ENCODE measurements around the gene IRF2BPL.

Gene IRF2BPL

DNA sequence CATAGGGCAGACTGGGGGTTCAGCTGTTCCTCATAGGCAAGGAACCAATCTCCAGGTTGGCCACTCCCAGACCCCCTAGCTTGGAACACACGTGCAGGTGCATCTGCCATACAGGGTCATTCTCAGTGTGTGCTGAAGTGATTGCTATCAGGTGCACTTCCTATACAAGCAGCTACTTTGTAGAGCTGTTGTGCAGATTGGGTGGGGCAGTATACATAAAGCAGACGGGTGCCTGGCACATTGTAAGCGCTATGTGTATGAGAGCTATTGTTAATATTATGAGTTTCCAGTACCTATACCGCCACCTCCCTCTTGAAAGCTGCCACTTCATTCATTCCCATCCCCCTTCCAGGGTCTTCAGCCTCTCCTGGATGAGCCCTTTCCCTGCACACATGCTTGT, 17.3 kb downstream of the IRF2BPL start:
- DNase-seq, result no peak

DNA sequence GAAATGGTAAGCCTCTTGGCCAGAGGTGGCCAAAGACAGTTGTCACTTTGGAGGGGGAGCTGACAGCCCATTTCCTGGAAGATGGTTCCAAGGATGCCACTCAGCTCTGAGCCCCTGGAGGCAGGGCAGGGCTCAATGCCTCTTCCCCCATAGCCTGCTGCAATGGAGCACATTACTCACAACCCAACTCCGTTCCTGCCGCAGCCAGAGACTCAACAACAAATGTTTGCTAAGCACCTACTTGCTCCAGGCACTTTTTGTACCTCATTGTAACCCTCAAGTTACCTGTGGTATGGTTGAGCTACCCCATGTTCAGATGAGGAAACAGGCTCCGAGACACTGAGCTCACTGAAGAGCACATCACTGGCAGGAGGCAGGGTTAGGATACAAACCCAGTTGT, 19.5 kb downstream of the IRF2BPL start:
- DNase-seq, result no peak

DNA sequence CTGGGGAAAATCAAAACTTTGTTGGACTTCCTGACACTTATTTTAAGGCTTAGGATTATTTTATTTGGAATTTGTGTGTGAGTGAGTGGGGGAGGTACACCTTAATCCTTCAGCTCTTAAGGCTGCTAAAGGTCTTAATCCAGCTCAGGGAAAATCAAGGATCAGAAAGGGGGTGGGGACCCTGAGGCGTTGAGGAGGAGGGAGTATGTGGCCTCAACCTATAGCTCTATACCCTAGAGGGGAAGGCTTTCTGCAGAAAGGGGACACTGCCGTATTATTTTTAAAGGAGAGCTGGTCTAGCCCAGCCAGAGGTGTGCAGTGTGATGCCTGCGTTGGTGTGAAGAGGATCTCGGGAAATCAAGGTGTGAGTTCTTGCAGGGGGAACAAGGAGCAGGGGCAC, 20.0 kb downstream of the IRF2BPL start:
- DNase-seq, result no peak

DNA sequence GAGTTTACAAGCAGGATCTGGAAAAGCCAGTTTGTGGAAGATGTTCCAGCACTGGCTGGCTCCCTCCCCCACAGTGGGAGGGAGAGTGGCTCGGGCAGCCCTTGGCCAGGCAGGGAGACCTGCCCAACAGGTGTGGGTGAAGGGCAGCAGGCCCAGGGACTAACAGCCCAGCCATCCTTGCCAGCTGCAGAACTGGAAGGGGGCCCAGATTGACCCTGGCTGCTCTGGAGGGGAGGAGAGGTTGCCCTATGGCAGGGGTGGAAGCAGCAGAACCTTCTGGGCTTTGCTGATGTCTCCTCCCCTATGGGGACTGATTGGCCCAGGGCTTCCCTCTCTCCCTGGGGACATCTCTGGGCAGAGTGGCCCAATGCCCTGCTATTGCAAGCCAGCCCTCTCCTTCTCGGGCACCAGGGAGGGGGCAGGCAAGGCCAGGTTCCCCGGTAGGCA, 20.5 kb downstream of the IRF2BPL start:
- no peak for DNase-seq

DNA sequence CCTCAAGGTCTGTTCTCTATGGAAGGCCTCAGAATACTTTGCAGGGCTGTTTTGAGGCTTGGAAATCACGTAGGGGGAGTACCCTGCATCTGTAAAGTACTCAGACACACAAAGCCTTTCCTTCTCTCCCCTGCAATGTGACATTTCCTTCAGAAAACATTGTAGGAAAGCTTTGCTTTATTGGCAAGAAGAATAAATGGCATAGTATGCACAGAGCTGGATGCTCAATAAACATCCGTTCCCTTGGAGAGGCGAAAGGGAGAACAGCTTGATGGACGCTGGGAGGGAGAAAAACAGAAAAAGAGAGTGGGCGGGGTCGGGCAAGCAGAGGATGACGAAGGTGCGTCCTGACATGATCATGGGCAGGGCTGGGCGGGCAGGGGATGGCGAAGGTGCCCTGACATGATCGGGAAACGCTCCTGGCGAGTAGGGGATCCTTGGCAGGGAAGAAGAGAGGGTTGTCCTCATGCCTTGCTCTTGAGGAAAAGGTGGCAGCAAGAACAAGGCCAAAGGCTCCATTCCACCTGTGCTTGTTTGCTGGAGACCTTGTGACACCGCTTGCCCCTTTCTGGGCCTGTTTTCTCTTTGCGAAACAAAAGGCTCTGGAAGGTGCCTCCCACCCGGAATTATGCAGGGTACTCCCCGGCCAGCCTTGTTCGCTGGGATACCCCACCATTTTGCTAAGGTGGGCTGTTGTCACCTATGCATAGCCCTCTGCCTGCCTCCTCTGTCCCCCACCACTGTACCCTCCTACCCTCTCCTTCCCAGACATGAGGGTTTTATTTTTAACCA, 21.1 kb downstream of the IRF2BPL start:
- no peak for DNase-seq

DNA sequence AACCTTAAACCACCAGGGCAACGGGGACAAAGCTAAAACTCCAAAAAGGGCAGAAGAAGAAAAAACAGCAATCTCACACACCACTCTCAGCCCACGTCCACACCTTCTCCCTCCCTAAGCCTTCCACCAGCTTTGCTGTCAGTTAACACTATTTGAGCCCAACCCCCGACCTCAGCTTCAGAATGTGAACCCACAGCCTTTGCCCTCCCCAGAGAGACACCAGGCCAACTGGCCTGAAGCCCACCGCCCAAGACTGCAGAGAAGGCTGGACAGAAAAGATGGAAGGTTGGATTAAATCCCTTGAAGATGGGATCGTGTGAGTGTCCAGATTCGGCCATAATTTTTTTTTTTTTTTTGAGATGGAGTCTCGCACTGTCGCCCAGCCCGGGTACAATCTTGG, 22.4 kb downstream of the IRF2BPL start:
- peak in 2 of 14 donors; percentile 13 to 22 for DNase-seq

DNA sequence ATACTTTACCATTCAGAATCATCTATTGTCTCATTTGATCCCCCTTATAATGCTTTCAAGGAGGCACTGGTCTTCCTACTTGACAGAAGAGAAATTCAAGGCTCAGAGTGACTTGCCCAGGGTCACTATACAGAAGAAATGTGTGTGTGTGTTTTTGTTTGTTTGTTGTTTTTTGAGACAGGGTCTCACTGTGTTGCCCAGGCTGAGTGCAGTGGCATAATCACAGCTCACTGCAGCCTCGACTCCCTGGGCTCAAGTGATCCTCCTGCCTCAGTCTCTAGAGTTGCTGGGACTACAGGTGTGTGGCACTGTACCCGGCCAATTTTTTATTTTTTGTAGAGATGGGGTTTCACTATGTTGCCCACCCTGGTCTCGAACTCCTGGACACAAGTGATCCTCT, 22.9 kb downstream of the IRF2BPL start:
- DNase-seq, result no peak

DNA sequence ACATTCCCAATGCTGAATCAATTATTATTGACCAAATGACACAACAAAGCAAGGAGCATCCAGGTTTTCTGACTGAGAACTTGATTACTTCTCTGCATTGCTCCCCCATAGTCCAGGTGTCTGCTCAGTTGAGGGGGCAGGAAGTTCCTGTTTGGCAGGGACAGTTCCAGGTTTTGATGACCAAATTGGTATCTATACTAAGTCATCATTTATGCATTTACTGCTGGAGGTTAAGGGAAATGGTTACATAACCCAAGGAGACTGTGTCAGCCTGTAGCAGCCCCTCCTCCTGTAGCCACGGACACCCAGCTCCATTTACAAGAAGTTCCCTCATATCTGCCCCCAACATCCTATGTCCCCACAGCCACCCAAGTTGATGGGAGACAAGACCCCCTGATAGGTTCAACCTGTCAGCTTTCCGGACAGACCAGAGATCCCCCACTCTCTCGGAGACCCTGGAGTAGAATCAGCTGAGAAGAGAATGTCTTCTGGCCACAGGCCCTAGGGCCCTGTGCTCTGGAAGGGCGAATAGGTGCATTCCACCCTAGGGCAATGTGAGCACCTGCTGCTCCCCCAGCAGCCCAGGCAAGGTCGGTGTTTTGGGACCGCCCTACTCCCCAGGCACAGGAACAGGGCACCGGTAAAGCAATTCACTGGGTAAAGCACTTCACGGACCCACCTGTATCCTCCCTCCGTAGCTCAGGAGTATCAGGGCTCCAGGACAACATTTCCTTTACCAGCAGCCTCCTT, 23.6 kb downstream of the IRF2BPL start:
- DNase-seq, result no peak

DNA sequence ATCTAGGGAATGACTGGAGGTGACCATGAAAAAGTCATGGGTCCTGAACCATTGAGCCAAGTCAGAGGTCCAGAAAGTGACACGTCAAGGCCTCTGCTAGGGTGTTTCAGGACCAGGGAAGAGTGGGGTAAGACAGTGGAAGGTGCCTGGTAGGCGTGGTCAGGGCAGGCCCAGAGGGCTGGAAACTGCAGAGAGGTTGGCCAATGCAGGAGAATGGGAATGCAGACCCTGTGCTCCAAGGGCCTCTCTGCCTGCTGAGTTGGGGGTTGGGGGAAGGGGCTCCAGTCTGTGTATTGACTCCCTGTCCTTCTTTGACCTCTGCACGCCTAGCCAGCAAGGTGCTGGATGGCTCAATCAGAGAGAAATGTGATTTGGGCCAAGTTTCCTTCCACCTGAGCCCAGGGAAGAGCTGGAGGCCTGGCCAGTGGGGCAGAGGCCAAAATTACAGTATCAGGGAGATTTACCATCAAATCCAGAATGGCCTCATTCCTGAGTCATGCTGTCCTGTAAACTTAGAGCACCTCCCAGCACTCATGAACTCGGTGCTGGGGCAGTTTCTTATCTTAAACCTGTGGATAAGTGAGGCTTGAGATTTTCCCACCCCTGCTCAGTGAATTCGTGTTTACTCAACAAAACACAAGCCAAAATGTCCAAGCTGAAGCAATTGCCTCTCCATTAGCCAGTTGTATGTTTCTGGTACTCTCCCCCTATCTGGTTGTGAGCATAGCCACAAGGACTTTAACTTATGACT, 24.4 kb downstream of the IRF2BPL start:
- no peak for DNase-seq

DNA sequence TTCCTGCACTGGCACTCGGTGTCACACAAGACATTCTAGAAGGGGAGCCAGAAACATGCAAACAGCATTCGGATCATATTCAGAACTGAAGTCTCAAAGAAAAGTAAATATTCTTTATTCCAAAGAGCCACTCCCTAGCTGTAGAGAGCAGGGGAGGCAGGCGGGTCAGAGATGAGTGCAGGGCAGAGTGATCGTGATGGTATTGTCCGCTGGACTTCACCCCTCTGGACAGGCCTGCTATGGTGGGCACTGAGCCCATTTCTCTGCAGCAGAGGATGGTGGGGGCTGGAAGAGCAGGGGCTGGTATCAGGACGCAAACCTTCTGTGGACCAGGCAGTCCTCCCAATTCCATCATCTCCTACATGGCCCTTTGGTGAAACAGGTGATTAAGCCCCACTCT, 25.6 kb downstream of the IRF2BPL start:
- DNase-seq, result no peak

DNA sequence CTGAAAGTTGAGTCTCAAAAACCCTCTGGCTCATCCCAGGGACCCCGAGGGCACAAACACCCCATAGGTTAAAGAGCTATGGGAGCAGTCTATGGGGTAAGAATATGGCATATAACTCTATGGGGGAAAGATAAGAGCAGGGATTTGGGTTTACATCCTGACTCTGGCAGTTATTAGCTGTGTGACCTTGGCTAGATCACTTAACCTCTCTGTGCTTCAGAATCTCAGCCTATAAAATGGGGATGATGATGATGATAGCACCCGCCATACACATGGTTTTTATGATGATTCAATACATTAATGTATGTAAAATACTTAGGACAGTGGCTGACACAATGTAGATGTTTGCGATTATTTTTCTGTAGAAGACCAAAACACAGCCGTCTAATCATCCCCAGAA, 26.2 kb downstream of the IRF2BPL start:
- no peak for DNase-seq

DNA sequence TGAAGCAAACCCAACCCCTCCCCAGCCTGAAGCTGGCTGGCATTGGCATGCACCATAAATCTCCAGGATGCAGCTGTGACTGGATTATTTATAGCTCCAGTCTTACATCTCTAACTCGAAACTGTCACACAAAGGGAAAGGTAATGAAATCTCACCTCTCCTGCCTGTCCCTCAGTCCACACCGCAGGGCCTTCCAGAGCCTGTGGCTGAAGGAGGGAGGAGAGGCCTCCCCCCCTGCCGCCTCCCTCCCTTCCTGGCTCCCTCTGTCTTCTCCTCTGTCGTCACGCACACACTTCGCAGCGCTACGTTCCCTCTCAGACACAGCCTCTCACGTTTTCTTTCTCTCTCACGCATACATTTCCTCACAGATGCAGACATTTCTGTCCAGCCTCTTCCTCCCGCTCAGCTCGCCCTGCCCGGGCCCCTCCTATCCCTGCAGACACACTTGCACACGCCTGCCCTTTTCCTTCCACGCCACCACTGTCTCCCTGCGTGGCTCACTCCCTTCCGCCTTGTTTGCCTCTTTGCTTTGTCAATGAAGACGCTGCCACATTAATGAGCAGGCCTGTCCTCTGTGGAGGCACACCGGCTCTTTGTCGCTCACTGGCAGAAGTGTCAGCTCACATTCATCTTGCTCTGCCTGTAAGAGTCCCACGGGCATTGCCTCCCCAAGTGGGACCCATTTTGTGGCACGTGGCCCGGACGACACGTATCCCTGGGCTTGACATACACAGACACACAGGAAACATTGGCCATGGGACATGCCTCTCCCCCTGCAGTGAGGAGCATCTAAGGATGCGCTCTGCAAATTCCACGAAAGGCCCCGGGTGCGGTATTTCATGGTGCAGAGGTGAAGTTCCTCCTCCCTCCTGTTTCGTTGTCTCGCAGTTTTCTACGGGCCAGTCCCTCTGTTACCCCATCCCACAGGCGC, 27.9 kb downstream of the IRF2BPL start:
- DNase-seq, result peak in 1 of 14 donors; percentile 24

DNA sequence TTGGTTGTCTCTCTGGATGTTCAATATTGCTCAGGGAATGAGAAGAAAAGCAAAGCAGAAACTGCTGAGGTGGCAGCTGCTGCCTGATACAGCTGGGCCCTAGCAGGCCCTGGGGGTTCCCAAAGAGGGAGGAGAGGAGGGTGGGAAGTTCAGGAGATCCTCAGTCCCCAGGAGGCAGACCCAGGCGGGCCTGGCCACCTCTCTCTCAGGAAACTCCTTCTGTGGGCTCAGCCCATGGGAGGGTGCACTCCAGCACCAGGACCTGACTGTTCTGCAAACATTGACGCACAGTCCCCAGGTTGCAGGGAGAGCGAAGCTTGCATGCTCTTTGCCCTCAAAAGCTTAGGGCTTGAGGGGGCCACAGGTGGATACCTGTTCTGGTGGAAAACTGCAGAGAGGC, 29.6 kb downstream of the IRF2BPL start:
- no peak for DNase-seq

DNA sequence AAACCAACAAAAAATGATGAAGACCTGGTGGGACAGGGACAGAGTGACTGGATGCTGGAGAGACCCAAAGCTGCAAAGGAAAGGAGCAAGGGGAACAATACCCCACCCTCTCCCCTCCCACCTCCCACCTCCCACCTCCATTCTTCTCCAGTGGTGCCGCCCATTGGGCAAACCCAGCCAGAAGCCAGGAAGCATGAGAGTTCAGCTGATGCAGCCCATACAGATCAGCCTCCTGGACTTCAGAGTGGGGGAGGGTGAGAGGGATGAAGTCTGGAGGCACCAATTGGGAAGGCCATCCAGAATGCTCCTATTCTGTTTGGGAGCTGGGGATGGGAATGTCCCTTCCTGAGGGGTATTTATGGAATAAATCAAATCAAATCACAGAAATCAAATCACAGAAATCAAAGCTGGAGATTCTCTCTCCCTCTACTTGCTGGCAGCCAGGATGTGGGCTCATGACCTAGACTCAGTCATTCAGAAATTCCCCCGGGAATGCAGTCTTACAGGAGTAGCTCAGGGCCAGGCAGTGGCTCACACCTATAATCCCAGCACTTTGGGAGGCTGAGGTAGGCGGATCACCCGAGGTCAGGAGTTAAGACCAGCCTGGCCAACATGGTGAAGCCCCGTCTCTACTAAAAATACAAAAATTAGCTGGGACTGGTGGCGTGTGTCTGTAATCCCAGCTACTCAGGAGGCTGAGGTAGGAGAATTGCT, 31.1 kb downstream of the IRF2BPL start:
- DNase-seq, result no peak

DNA sequence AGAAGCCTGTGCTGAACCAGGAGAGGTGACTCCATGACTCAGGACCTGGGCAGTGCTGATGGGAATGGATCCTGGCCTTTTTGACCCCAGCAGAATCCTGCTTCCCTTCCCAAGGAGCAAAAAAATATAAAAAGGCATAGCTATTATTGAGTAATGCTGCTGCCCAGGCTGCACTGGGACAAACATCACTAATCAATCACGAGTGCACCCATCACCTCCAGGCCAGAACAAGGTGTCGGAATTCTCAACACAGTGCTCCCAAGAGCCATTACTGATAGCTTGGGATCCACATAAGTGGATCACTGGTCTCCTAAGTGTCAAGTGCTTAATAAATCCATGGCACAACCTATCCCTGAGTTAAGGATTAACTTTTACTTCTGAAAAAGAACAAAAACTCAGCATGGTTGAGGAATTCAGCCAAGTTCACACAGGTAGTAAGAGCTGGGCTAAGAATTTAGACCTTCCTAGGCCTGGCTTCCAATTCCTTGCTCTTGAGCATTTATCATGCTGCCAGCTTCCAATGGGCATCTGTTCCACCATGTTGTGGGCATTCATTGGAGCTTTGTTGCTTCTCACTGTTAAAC, 31.9 kb downstream of the IRF2BPL start:
- DNase-seq, result no peak

DNA sequence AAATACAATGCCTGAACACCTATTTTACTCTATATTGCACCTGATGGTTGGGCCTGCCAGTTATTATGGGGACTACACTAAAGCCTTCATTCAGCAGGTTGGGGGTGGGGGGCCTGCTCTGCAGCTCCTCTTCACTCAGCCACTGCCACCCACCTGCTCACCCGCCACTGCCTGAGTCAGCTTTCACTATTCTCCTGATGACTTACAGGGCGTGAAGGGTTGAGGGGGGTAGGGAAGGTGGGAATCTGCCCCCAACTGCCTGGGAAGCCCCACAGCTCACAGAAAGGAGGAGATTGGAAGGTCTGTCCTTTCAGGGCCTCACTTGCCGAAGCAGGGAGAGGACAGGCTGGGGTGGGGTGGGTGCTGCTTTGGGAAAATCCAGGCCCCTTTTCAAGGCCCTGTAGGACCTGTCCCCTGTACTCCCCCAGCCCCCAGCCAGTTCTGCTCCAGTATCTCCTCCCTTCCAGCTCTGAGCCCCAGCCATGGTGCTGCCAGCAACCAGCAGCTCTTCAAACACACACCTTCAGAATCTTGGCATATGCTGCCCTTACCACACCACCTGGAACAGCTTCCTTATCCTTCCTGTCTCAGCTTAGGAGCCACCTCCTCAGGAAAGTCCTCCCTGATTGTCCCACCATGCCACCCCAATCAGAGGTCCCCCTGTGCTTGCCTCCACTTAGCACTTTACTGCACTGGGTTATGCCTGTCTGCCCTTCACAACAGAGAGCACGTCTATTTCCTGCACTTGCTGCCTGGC, 33.1 kb downstream of the IRF2BPL start:
- no peak for DNase-seq

DNA sequence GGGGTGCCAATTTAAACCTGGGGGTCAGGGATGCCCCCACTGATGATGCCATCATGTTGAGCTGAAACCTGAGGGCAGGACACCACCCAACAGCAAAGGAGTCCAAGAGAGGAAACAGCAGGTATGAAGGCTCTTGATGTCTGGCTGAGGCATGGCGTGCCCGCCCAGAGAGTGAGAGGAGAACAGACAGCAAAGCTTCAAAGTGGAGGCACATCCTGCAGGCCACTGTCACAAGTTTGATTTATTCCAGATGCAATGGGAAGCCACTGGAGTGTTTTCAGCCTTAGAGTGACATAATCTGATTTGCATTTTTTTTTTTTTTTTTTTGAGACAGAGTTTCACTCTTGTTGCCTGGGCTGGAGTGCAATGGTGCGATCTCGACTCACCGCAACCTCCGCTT, 34.8 kb downstream of the IRF2BPL start:
- no peak for DNase-seq

DNA sequence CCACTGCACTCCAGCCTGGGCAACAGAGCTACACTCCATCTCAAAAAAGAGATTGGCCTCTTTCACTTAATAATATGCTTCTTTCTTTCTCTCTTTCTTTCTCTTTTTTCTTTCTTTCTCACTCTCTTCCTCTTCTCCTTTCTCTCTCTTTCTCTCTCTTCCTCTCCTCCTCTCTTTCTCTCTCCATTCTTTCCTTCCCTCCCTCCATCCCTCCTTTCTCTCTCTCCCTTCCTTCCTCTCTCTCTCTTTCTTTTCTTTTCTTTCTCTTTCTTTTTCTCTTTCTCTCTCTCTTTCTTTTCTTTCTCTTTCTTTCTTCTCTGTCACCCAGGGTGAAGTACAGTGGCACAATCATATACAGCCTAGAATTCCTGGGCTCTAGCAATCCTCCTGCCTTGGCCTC, 38.4 kb downstream of the IRF2BPL start:
- no peak for DNase-seq

DNA sequence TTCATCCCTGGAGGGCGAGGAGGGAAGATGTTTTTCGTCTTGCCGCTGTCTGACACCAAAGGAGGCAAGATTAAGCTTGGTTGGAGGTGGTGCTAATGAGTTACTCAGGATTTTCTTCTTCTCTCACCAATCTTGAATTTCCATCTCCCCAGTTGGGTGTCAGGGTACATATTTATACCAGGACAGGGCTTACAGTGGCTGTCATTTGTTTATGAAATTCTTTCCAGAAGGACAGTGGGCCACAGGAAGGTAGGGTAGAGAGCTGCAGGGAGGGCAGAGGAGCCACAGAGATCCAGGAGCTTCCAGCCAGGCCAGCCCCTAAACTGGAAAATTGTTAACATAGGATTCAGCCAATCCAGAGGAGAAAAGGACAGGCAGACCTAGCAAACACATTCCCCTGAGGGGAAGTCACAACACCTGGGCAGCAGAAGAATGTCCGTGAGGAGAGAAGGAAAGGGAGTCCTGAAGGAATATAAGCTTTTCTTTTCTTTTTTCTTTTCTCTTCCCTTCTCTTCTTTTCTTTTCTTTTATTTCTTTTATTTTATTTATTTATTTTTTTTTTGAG, 40.5 kb downstream of the IRF2BPL start:
- no peak for DNase-seq

DNA sequence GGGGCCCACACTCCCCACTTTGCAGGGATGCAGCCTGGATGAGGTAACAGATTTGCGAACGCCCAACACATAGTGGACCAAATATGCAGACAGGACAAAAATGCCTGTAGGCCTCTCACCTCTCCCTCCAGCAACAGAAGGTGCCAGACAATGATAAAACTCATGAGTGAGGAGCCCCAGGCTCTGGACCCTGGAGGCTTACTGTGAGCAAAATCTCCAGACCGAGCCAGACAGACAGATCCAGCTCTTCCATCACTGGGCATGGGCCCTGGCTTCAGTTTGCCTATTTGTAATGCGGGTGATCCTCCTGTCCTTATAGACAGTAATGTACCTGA, 42.3 kb downstream of the IRF2BPL start:
- no peak for DNase-seq
